Fibroblast of pulmonary artery (primary cell): ENCODE results near the gene GEMIN2.
"Not testable (repeated sequence)": the region's sequence is repeated elsewhere in the genome, so short reads cannot be mapped to it uniquely, and the experiment has no call there.

Source experiments
- DNase-seq: peaks from one replicate; pipeline ENCODE4 v3.0.0-alpha.2; 2010; ENCODE audit warnings: low read depth
- H3K4me3 ChIP-seq: replicated peaks from 2 replicates; pipeline ENCODE4 v1.5.1; 2011; ENCODE audit warnings: low read depth, mild to moderate bottlenecking, control low read depth, low read length, moderate library complexity
- TF ChIP-seq, protein P1 (sequence below): IDR thresholded peaks from 2 replicates; pipeline ENCODE4 v1.5.1; 2011; ENCODE audit warnings: mild to moderate bottlenecking, control low read depth, low read length, inconsistent platforms; ENCODE audit errors: missing control alignments

GEMIN2 gene

DNA sequence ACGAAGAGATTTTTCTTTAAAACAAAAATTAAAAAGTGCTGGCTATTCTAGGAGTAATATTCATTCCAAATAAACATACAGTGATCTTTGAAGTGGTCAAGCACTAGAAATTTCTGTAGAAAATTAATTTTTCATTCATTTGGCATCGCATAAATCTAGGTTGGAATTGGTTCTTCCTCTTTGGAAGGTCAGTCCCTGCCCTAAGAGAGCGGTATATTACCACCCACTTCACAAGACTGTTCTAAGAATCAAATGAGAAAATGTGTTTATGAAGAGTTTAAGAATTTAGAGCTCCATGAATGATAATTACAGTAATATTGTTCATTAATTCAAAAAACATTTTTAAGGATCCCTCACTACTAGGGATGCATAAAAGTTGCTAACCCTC is 444 bp upstream of the GEMIN2 start:
- no peak for DNase-seq
- peak overlapping the region; percentile 74 for H3K4me3 ChIP-seq
- TF ChIP-seq, protein P1, sequence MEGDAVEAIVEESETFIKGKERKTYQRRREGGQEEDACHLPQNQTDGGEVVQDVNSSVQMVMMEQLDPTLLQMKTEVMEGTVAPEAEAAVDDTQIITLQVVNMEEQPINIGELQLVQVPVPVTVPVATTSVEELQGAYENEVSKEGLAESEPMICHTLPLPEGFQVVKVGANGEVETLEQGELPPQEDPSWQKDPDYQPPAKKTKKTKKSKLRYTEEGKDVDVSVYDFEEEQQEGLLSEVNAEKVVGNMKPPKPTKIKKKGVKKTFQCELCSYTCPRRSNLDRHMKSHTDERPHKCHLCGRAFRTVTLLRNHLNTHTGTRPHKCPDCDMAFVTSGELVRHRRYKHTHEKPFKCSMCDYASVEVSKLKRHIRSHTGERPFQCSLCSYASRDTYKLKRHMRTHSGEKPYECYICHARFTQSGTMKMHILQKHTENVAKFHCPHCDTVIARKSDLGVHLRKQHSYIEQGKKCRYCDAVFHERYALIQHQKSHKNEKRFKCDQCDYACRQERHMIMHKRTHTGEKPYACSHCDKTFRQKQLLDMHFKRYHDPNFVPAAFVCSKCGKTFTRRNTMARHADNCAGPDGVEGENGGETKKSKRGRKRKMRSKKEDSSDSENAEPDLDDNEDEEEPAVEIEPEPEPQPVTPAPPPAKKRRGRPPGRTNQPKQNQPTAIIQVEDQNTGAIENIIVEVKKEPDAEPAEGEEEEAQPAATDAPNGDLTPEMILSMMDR, result no peak

DNA sequence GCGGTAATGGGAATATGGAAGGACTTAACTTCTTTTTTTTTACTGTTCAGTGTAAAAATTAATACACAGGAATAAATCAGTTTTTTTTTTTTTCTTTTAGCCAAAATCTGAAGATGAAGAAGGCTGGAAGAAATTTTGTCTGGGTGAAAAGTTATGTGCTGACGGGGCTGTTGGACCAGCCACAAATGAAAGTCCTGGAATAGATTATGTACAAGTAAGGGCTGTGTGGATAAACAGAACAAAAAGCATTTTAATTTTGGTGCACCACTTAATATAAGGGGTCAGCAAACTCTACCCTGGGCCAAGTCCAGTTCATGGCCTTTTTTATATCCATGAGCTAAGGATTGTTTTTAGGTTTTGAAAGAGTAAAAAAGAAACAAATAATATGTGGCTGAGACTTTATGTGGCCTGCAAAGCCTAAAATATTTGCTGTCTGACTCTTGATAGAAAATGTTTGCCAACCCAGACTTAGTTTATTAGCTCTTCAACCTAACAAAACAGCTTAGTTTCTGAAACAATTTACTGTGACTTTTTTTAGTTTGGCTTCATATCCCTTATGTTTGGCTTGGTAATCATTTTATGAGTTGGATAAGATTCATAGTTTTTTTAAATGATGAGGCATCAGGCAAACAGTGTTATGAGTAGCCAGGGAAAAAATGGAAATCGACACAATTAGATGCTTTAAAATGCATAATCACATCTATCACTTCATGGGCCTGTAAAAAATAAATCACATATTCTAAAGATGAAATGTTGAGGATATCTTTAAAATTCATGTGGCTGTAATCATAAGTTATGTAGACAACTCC is 8.4 kb downstream of the GEMIN2 start:
- no peak overlapping the region for H3K4me3 ChIP-seq
- TF ChIP-seq, protein P1, result no peak
- DNase-seq, result no peak

DNA sequence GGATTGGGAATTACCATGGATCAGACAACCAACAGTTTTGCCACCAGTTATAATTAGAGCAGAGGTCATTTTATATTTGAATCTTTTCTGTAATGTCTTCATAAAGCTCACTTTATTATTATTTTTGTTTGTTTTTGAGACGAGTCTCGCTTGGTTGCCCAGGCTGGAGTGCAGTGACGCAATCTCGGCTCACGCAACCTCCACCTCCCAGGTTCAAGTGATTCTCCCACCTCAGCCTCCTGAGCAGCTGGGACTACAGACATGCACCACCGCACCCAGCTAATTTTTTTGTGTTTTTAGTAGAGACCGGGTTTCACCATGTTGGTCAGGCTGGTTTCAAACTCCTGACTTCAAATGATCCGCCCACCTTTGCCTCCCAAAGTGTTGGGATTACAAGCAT is 23.7 kb downstream of the GEMIN2 start:
- not testable (repeated sequence) for DNase-seq, H3K4me3 ChIP-seq

DNA sequence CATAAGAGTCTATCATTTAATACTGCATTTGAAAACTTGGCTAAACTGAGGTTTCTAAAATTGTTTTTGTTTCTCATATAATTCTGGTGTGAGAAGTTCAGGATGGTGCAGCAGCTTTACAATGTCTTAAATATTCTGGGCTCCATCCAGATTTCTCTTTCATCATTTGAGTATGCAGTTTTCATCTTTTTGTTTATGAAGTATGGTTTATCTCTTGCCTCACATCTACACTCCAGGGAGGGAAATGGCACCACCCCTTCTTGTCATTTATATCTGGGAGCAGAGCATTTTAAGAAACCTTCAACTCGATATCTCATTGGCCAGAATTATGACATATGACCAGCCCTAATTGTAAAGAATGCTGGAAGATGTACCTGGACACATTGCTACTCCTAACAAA is 24.3 kb downstream of the GEMIN2 start:
- DNase-seq, result no peak
- TF ChIP-seq, protein P1, result no peak
- H3K4me3 ChIP-seq, result no peak overlapping the region

DNA sequence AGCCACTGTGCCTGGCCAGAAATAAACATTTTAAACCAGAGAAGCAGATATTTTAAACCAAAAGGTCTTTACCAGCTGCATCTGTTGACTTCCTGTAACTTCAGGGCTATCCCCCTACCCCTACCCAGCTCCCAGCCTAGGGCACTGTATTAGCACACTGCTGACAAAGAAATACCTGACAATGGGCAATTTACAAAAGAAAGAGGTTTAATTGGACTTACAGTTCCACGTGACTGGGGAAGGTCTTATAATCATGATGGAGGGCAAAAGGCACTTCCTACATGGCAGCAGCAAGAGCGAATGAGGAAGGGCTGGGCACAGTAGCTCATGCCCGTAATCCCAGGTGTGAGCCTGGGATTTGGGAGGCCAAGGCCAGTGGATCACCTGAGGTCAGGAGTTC is 26.0 kb downstream of the GEMIN2 start:
- DNase-seq, result no peak
- TF ChIP-seq, protein P1, result no peak
- no peak overlapping the region for H3K4me3 ChIP-seq

DNA sequence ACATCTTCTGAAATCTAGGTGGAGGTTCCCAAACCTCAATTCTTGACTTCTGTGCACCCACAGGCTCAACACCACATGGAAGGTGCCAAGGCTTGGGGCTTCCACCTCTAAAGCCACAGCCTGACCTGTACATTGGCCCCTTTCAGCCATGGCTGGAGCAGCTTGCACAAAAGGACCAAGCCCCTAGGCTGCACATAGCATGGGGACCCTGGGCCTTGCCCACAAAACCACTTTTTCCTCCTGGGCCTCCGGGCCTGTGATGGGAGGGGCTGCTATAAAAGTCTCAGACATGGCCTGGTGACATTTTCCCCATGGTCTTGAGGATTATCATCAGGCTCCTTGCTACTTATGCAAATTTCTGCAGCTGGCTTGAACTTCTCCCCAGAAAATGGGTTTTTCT is 27.5 kb downstream of the GEMIN2 start:
- DNase-seq, H3K4me3 ChIP-seq: not testable (repeated sequence)

DNA sequence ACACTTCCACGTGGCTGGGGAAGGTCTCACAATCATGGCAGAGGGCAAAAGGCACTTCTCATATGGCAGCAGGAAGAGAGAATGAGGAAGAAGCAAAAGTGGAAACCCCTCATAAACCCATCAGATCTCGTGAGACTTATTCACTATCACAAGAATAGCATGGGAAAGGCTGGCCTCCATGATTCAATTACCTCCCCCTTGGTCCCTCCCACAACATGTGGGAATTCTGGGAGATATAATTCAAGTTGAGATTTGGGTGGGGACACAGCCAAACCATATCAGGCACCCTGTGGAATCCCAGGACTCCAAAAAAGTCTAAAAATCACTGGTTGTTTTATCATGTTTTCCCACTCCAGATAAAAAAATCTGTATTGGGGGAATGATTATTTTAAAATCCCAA is 29.1 kb downstream of the GEMIN2 start:
- H3K4me3 ChIP-seq, DNase-seq: not testable (repeated sequence)

DNA sequence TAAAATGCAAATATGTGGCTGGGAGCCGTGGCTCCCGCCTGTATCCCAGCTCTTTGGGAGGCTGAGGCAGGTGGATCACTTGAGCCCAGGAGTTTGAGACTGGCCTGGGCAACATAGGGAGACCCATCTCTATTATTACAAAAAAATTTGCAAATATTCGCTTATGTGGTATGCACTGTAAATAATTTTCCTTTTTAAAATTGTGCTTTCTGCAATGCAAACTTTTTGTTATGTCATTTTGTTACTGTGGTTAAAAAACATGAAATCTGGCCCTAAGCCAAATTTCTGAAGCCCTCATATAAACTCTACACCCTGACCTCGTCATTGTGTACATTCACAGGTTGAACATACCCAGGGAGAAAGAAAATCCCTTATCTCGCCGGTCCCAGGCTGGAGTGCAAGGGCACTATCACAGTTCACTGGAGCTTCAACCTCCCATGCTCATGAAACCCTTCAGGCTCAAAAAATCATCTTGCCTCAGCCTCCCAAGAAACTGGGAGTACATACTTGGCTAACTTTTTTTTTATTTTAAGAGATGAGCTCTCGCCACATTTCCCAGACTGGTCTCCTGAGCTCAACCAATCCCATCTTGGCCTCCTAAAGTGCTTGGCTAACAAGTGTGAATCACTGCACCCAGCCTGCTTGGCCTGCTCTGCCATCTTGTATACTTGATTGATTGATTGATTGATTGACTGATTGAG is 31.3 kb downstream of the GEMIN2 start:
- no peak overlapping the region for H3K4me3 ChIP-seq
- no peak for DNase-seq
- TF ChIP-seq, protein P1, result no peak
